ELR (cell line): ENCODE data around the gene UNC5C.

ENCODE experiments used
- DNase-seq: peaks from one replicate; pipeline ENCODE4 v3.0.0-alpha.2; 2015; ENCODE audit warnings: low read depth

Gene UNC5C

GRCh38 chr4:95522682-95523530 is 25.9 kb downstream of the UNC5C start:
- DNase-seq: no peak

GRCh38 chr4:95517576-95518345 is 31.0 kb downstream of the UNC5C start:
- DNase-seq: no peak

GRCh38 chr4:95516528-95517017 is 32.2 kb downstream of the UNC5C start:
- no peak for DNase-seq

GRCh38 chr4:95515589-95515988 is 33.2 kb downstream of the UNC5C start:
- no peak for DNase-seq

- no peak for DNase-seq
Measured at GRCh38 chr4:95513022-95513421, 35.8 kb downstream of the UNC5C start.

- DNase-seq: no peak
Measured at GRCh38 chr4:95511477-95511876, 37.3 kb downstream of the UNC5C start.

- DNase-seq: no peak
Measured at GRCh38 chr4:95510877-95511276, 37.9 kb downstream of the UNC5C start.

- peak; percentile 3 for DNase-seq
Measured at GRCh38 chr4:95510145-95510544, 38.6 kb downstream of the UNC5C start.

GRCh38 chr4:95508421-95508820 is 40.4 kb downstream of the UNC5C start:
- DNase-seq: no peak

GRCh38 chr4:95507561-95507960 is 41.2 kb downstream of the UNC5C start:
- no peak for DNase-seq

GRCh38 chr4:95507147-95507546 is 41.6 kb downstream of the UNC5C start:
- no peak for DNase-seq

GRCh38 chr4:95506264-95506663 is 42.5 kb downstream of the UNC5C start:
- peak; percentile 0 for DNase-seq

GRCh38 chr4:95505799-95506198 is 43.0 kb downstream of the UNC5C start:
- no peak for DNase-seq

GRCh38 chr4:95505151-95505550 is 43.6 kb downstream of the UNC5C start:
- DNase-seq: no peak

- DNase-seq: no peak
Measured at GRCh38 chr4:95504501-95504900, 44.3 kb downstream of the UNC5C start.

- no peak for DNase-seq
Measured at GRCh38 chr4:95500361-95500760, 48.4 kb downstream of the UNC5C start.

- no peak for DNase-seq
Measured at GRCh38 chr4:95499291-95499696, 49.5 kb downstream of the UNC5C start.

GRCh38 chr4:95494186-95494585 is 54.6 kb downstream of the UNC5C start:
- no peak for DNase-seq

- no peak for DNase-seq
Measured at GRCh38 chr4:95478679-95479078, 70.1 kb downstream of the UNC5C start.

GRCh38 chr4:95476121-95476520 is 72.7 kb downstream of the UNC5C start:
- DNase-seq: no peak

GRCh38 chr4:95472534-95472933 is 76.2 kb downstream of the UNC5C start:
- DNase-seq: no peak

GRCh38 chr4:95470622-95471021 is 78.2 kb downstream of the UNC5C start:
- DNase-seq: no peak

- no peak for DNase-seq
Measured at GRCh38 chr4:95469617-95470016, 79.2 kb downstream of the UNC5C start.
